ENCODE results near the gene LDHAL6B. TPM values are rescaled to one million over a fixed set of nuclear protein-coding genes. Genes with fewer than 3 reads are reported as not detected.

LDHAL6B gene
- total and polyA plus RNA-seq, 7 experiments from 2014 or later = not detected

GRCh38 chr15:59208613-59209249, 2.1 kb downstream of the LDHAL6B start:
- no peak for DNase-seq
- H3K36me3 ChIP-seq (ENCODE audit: control insufficient read depth in 2 of 3, insufficient read depth in 3 of 3, low read length in 3 of 3) = no peaks in the 10 kb centered on the region
- no peak overlapping the region for H3K27ac Mint-ChIP-seq

DNA sequence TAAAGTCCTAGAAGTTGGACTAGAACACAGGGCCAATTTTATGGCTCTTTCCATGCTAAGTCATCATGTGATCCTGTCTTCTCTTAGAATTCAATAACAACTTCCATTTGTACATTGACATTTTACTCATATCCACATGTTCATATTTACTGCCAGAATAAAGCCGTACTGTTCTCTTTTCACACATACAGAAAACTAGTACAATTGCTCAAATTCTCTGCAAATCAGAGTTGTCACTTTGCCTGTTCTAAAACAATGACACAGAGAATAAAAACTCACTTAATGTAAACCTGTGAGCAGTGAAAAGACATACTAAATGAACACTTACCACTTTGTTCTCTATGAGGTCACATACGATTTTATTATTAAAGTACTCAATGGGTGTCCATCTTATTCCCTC, 3.5 kb downstream of the LDHAL6B start:
- Mint-ChIP-seq H3K27ac (no peak overlapping the region), H3K4me3 (no peak overlapping the region), H3K4me1 (peaks cover 0 to 6% (median 0%) of the 10 kb centered on the region in 7 donors), H3K9me3 (peaks cover 0 to 3% (median 0%) of the 10 kb centered on the region in 11 donors), H3K36me3 (peaks cover 0 to 35% (median 0%) of the 10 kb centered on the region in 5 donors), H3K27me3 (peaks cover 0 to 12% (median 5%) of the 10 kb centered on the region in 5 donors)
- ATAC-seq (no peak), DNase-seq (no peak)
- Histone ChIP-seq H3K4me3 (ENCODE audit: low read length) (no peak overlapping the region), H3K36me3 (ENCODE audit: control insufficient read depth in 2 of 3, insufficient read depth in 3 of 3, low read length in 3 of 3) (no peaks in the 10 kb centered on the region), H3K27me3 (ENCODE audit: control insufficient read depth in 2 of 2, insufficient read depth in 2 of 2, low read length in 2 of 2) (no peaks in the 10 kb centered on the region), H3K9me3 (ENCODE audit: control insufficient read depth in 2 of 3, low read length in 3 of 3) (no peaks in the 10 kb centered on the region), H3K4me1 (ENCODE audit: control insufficient read depth in 2 of 2, insufficient read depth in 2 of 2, low read length in 2 of 2) (no peaks in the 10 kb centered on the region), H3K27ac (ENCODE audit: low read depth, low read length) (no peak overlapping the region)
- CTCF ChIA-PET = interaction anchor here (0.8 kb wide), 1 partner anchor 78 kb away, joined by 3 read pairs; no protein-coding TSS in a partner anchor
- POLR2A ChIA-PET = no interaction called here
- intact Hi-C loops (cut with micrococcal nuclease) = no loop called here

More at GRCh38 chr15:59208613-59209249, 2.1 kb downstream of the LDHAL6B start:
- no peak for ATAC-seq
- peaks cover 0 to 3% (median 0%) of the 10 kb centered on the region in 11 donors for H3K9me3 Mint-ChIP-seq
- no peak overlapping the region for H3K4me3 Mint-ChIP-seq
- Histone ChIP-seq H3K27me3 (ENCODE audit: control insufficient read depth in 2 of 2, insufficient read depth in 2 of 2, low read length in 2 of 2) (no peaks in the 10 kb centered on the region), H3K4me1 (ENCODE audit: control insufficient read depth in 2 of 2, insufficient read depth in 2 of 2, low read length in 2 of 2) (no peaks in the 10 kb centered on the region), H3K4me3 (ENCODE audit: low read length) (no peak overlapping the region), H3K27ac (ENCODE audit: low read depth, low read length) (no peak overlapping the region), H3K9me3 (ENCODE audit: control insufficient read depth in 2 of 3, low read length in 3 of 3) (no peaks in the 10 kb centered on the region)
- ChIA-PET POLR2A (no interaction called here), CTCF (no interaction called here)
- intact Hi-C loops (cut with micrococcal nuclease) = no loop called here
- H3K27me3 Mint-ChIP-seq = peaks cover 0 to 8% (median 5%) of the 10 kb centered on the region in 5 donors
- peaks cover 0 to 39% (median 0%) of the 10 kb centered on the region in 5 donors for H3K36me3 Mint-ChIP-seq
- peaks cover 0 to 6% (median 0%) of the 10 kb centered on the region in 7 donors for H3K4me1 Mint-ChIP-seq

- Histone ChIP-seq H3K27ac (ENCODE audit: low read depth, low read length) (no peak overlapping the region), H3K4me3 (ENCODE audit: low read length) (no peak overlapping the region), H3K36me3 (ENCODE audit: control insufficient read depth in 2 of 3, insufficient read depth in 3 of 3, low read length in 3 of 3) (no peaks in the 10 kb centered on the region), H3K4me1 (ENCODE audit: control insufficient read depth in 2 of 2, insufficient read depth in 2 of 2, low read length in 2 of 2) (no peaks in the 10 kb centered on the region), H3K9me3 (ENCODE audit: control insufficient read depth in 2 of 3, low read length in 3 of 3) (no peaks in the 10 kb centered on the region), H3K27me3 (ENCODE audit: control insufficient read depth in 2 of 2, insufficient read depth in 2 of 2, low read length in 2 of 2) (no peaks in the 10 kb centered on the region)
- ATAC-seq (no peak), DNase-seq (no peak)
- CTCF ChIA-PET = no interaction called here
- no peak overlapping the region for H3K4me3 Mint-ChIP-seq
- H3K36me3 Mint-ChIP-seq = peaks cover 0 to 26% (median 0%) of the 10 kb centered on the region in 5 donors
- peaks cover 0 to 5% (median 0%) of the 10 kb centered on the region in 7 donors for H3K4me1 Mint-ChIP-seq
- intact Hi-C loops (cut with micrococcal nuclease) = no loop called here
- peaks cover 0 to 11% (median 5%) of the 10 kb centered on the region in 5 donors for H3K27me3 Mint-ChIP-seq
- no peak overlapping the region for H3K27ac Mint-ChIP-seq
- no peaks in the 10 kb centered on the region for H3K9me3 Mint-ChIP-seq
- POLR2A ChIA-PET = no interaction called here
These were observed 10.3 kb downstream of the LDHAL6B start for GRCh38 chr15:59216911-59217310.

GRCh38 chr15:59217876-59218498, 11.3 kb downstream of the LDHAL6B start:
- peaks cover 0 to 7% (median 0%) of the 10 kb centered on the region in 5 donors for H3K27me3 Mint-ChIP-seq
- H3K4me3 Mint-ChIP-seq = no peak overlapping the region
- no peaks in the 10 kb centered on the region for H3K9me3 Mint-ChIP-seq
- H3K27me3 ChIP-seq (ENCODE audit: control insufficient read depth in 2 of 2, insufficient read depth in 2 of 2, low read length in 2 of 2) = no peaks in the 10 kb centered on the region
- intact Hi-C loops (cut with micrococcal nuclease) = no loop called here
- H3K36me3 Mint-ChIP-seq = peaks cover 0 to 28% (median 0%) of the 10 kb centered on the region in 5 donors
- H3K4me1 Mint-ChIP-seq = peaks cover 0 to 6% (median 0%) of the 10 kb centered on the region in 7 donors
- H3K27ac Mint-ChIP-seq = no peak overlapping the region
- H3K36me3 ChIP-seq (ENCODE audit: control insufficient read depth in 2 of 3, insufficient read depth in 3 of 3, low read length in 3 of 3) = no peaks in the 10 kb centered on the region
- H3K4me3 ChIP-seq (ENCODE audit: low read length) = no peak overlapping the region
- ChIA-PET CTCF (no interaction called here), POLR2A (no interaction called here)
- ATAC-seq (no peak), DNase-seq (no peak)
- no peaks in the 10 kb centered on the region for H3K4me1 ChIP-seq (ENCODE audit: control insufficient read depth in 2 of 2, insufficient read depth in 2 of 2, low read length in 2 of 2)
- H3K27ac ChIP-seq (ENCODE audit: low read depth, low read length) = no peak overlapping the region
- H3K9me3 ChIP-seq (ENCODE audit: control insufficient read depth in 2 of 3, low read length in 3 of 3) = no peaks in the 10 kb centered on the region

DNA sequence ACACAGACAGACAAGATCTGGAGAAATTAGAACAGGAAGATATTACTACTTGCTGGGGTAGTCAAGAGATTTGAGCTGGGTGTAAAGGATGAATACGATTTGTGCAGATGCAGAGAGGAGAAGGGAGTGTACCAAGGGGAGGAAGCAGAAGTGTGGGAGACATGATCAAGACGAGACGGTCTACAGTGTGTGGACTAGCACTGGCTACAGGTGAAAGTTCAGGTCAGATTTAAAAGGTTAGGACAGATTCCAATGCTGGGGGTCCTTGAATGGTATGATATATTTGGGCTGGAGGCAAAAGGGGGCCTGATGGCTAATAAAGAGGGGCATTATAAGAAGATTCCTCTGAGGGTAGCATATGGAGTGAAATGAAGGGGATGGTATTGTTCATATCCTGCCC, 12.1 kb downstream of the LDHAL6B start:
- Histone ChIP-seq H3K4me3 (ENCODE audit: low read length) (no peak overlapping the region), H3K27me3 (ENCODE audit: control insufficient read depth in 2 of 2, insufficient read depth in 2 of 2, low read length in 2 of 2) (no peaks in the 10 kb centered on the region), H3K9me3 (ENCODE audit: control insufficient read depth in 2 of 3, low read length in 3 of 3) (no peaks in the 10 kb centered on the region), H3K36me3 (ENCODE audit: control insufficient read depth in 2 of 3, insufficient read depth in 3 of 3, low read length in 3 of 3) (no peaks in the 10 kb centered on the region), H3K27ac (ENCODE audit: low read depth, low read length) (no peak overlapping the region), H3K4me1 (ENCODE audit: control insufficient read depth in 2 of 2, insufficient read depth in 2 of 2, low read length in 2 of 2) (no peaks in the 10 kb centered on the region)
- ChIA-PET CTCF (no interaction called here), POLR2A (no interaction called here)
- peaks cover 0 to 6% (median 0%) of the 10 kb centered on the region in 7 donors for H3K4me1 Mint-ChIP-seq
- H3K36me3 Mint-ChIP-seq = peaks cover 0 to 29% (median 0%) of the 10 kb centered on the region in 5 donors
- no peak overlapping the region for H3K4me3 Mint-ChIP-seq
- ATAC-seq = no peak
- H3K27me3 Mint-ChIP-seq = peaks cover 0 to 7% (median 0%) of the 10 kb centered on the region in 5 donors
- DNase-seq = no peak
- H3K27ac Mint-ChIP-seq = no peak overlapping the region
- no peaks in the 10 kb centered on the region for H3K9me3 Mint-ChIP-seq
- intact Hi-C loops (cut with micrococcal nuclease) = no loop called here

GRCh38 chr15:59221511-59222505, 15.2 kb downstream of the LDHAL6B start:
- DNase-seq = no peak
- Histone ChIP-seq H3K4me3 (ENCODE audit: low read length) (no peak overlapping the region), H3K27me3 (ENCODE audit: control insufficient read depth in 2 of 2, insufficient read depth in 2 of 2, low read length in 2 of 2) (no peaks in the 10 kb centered on the region), H3K9me3 (ENCODE audit: control insufficient read depth in 2 of 3, low read length in 3 of 3) (no peaks in the 10 kb centered on the region), H3K4me1 (ENCODE audit: control insufficient read depth in 2 of 2, insufficient read depth in 2 of 2, low read length in 2 of 2) (no peaks in the 10 kb centered on the region), H3K36me3 (ENCODE audit: control insufficient read depth in 2 of 3, insufficient read depth in 3 of 3, low read length in 3 of 3) (no peaks in the 10 kb centered on the region), H3K27ac (ENCODE audit: low read depth, low read length) (no peak overlapping the region)
- intact Hi-C loops (cut with micrococcal nuclease) = no loop called here
- peaks cover 0 to 32% (median 0%) of the 10 kb centered on the region in 5 donors for H3K36me3 Mint-ChIP-seq
- no peak overlapping the region for H3K4me3 Mint-ChIP-seq
- CTCF ChIA-PET = no interaction called here
- H3K4me1 Mint-ChIP-seq = peaks cover 0 to 6% (median under 1%) of the 10 kb centered on the region in 7 donors
- H3K9me3 Mint-ChIP-seq = peaks cover 0 to under 1% (median 0%) of the 10 kb centered on the region in 11 donors
- H3K27ac Mint-ChIP-seq = no peak overlapping the region
- POLR2A ChIA-PET = no interaction called here
- peaks cover 0 to 8% (median 5%) of the 10 kb centered on the region in 5 donors for H3K27me3 Mint-ChIP-seq
- no peak for ATAC-seq

Measured in naive thymus-derived CD4-positive, alpha-beta T cell (primary cell).